Astrocyte (in vitro differentiated cells and primary cell): ENCODE data around the gene WNT8B. TPM values are rescaled to one million over a fixed set of nuclear protein-coding genes. Genes with fewer than 3 reads are reported as not detected.
A peak's percentile ranks its signal among the peaks of the same experiment; 100 is the strongest.

Experiments used
- DNase-seq: peaks from one replicate; pipeline ENCODE4 v3.0.0-alpha.2; 2010; ENCODE audit warnings: low read depth
- FAIRE-seq: peaks from 2 replicates; lab custom pipeline; 2011; peaks lifted over from hg19 to GRCh38; lab: Jason Lieb, UNC
- H2AFZ ChIP-seq: 2 replicates; pipeline ENCODE4 v1.6.0; 2012; ENCODE audit warnings: low read depth, low read length, inconsistent platforms
- H3K27ac ChIP-seq: 2 replicates; pipeline ENCODE4 v1.5.1; 2011; ENCODE audit warnings: low read depth, low read length, inconsistent platforms
- H3K27me3 ChIP-seq: 2 replicates; pipeline ENCODE4 v1.6.0; 2011; ENCODE audit warnings: low read length, inconsistent platforms; ENCODE audit not compliant: insufficient read depth
- H3K36me3 ChIP-seq: 2 replicates; pipeline ENCODE4 v1.5.1; 2011; ENCODE audit warnings: low read length, inconsistent platforms; ENCODE audit not compliant: insufficient read depth
- H3K4me1 ChIP-seq: 2 replicates; pipeline ENCODE4 v1.5.1; 2011; ENCODE audit warnings: low read length, inconsistent platforms; ENCODE audit not compliant: insufficient read depth
- H3K4me2 ChIP-seq: 2 replicates; pipeline ENCODE4 v1.6.0; 2012; ENCODE audit warnings: low read length, inconsistent platforms
- H3K4me3 ChIP-seq: 2 replicates; pipeline ENCODE4 v1.5.1; 2011; ENCODE audit warnings: low read depth, mild to moderate bottlenecking, low read length, inconsistent platforms; ENCODE audit not compliant: insufficient read depth
- H3K79me2 ChIP-seq: 2 replicates; pipeline ENCODE4 v1.6.0; 2012; ENCODE audit warnings: mild to moderate bottlenecking, low read length, inconsistent platforms; ENCODE audit not compliant: insufficient read depth
- H3K9ac ChIP-seq: 2 replicates; pipeline ENCODE4 v1.6.0; 2012; ENCODE audit warnings: mild to moderate bottlenecking, low read length, inconsistent platforms
- H3K9me3 ChIP-seq: 2 replicates; pipeline ENCODE4 v1.5.1; 2012; ENCODE audit warnings: low read depth, mild to moderate bottlenecking, low read length, inconsistent platforms; ENCODE audit not compliant: insufficient read depth
- H4K20me1 ChIP-seq: 2 replicates; pipeline ENCODE4 v1.6.0; 2012; ENCODE audit warnings: low read length, inconsistent platforms; ENCODE audit not compliant: insufficient read depth
- H3K27ac Mint-ChIP-seq: one replicate; pipeline ENCODE4 v1.8.0; 2021; ENCODE audit warnings: mild to moderate bottlenecking, mixed read lengths; ENCODE audit not compliant: unreplicated experiment
- H3K27me3 Mint-ChIP-seq: one replicate; pipeline ENCODE4 v1.8.0; 2021; ENCODE audit warnings: low read depth, mixed read lengths; ENCODE audit not compliant: unreplicated experiment
- H3K36me3 Mint-ChIP-seq: one replicate; pipeline ENCODE4 v1.8.0; 2021; ENCODE audit warnings: low read depth, mixed read lengths; ENCODE audit not compliant: unreplicated experiment
- H3K4me1 Mint-ChIP-seq: one replicate; pipeline ENCODE4 v1.8.0; 2021; ENCODE audit warnings: low read depth, mixed read lengths; ENCODE audit not compliant: unreplicated experiment
- H3K4me3 Mint-ChIP-seq: one replicate; pipeline ENCODE4 v1.8.0; 2021; ENCODE audit warnings: mild to moderate bottlenecking, moderate library complexity, mixed read lengths; ENCODE audit not compliant: unreplicated experiment
- H3K9me3 Mint-ChIP-seq: one replicate; pipeline ENCODE4 v1.8.0; 2021; ENCODE audit warnings: mild to moderate bottlenecking, mixed read lengths; ENCODE audit not compliant: unreplicated experiment
- CTCF ChIP-seq: IDR thresholded peaks from 2 replicates; pipeline ENCODE4 v1.5.1; 2011; ENCODE audit warnings: low read depth, mild to moderate bottlenecking, inconsistent platforms, low read length, moderate library complexity; ENCODE audit not compliant: insufficient read depth
- EZH2 ChIP-seq: IDR thresholded peaks from 2 replicates; pipeline ENCODE4 v1.6.1; 2012; ENCODE audit warnings: mild to moderate bottlenecking, low read length, inconsistent platforms; ENCODE audit not compliant: insufficient read depth
- total RNA-seq: library from RNA; stranded (reverse); gene quantifications from 2 replicates; pipeline ENCODE4 v1.2.1, GENCODE V29; 2021

The WNT8B gene
- total RNA-seq, 1 donor from 2014 or later: not detected

GRCh38 chr10:100481462-100482081 lies 18.8 kb downstream of the WNT8B start:
- H2AFZ ChIP-seq: peak overlapping the region; percentile 61
- TF ChIP-seq CTCF: no peak
- no peak for TF ChIP-seq EZH2
- no peak overlapping the region for H3K27ac Mint-ChIP-seq

DNA sequence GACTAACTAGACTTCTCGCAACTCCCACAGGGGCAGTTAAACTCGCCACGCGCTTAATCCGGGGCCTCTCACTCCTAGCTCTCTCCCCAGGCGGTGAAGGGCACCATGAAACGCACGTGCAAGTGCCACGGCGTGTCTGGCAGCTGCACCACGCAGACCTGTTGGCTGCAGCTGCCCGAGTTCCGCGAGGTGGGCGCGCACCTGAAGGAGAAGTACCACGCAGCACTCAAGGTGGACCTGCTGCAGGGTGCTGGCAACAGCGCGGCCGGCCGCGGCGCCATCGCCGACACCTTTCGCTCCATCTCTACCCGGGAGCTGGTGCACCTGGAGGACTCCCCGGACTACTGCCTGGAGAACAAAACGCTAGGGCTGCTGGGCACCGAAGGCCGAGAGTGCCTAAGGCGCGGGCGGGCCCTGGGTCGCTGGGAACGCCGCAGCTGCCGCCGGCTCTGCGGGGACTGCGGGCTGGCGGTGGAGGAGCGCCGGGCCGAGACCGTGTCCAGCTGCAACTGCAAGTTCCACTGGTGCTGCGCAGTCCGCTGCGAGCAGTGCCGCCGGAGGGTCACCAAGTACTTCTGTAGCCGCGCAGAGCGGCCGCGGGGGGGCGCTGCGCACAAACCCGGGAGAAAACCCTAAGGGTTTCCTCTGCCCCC lies 19.5 kb downstream of the WNT8B start:
- Histone ChIP-seq H3K27ac (no peak overlapping the region), H3K4me2 (peak overlapping the region; percentile 91), H2AFZ (peak overlapping the region; percentile 61), H3K4me3 (peak overlapping the region; percentile 57), H3K9ac (no peak overlapping the region), H4K20me1 (no peaks in the 10 kb centered on the region), H3K79me2 (no peaks in the 10 kb centered on the region), H3K36me3 (no peaks in the 10 kb centered on the region), H3K9me3 (no peaks in the 10 kb centered on the region), H3K4me1 (peaks cover 9% of the 10 kb centered on the region), H3K27me3 (peaks cover 47% of the 10 kb centered on the region)
- H3K27me3 Mint-ChIP-seq: peaks cover 87% of the 10 kb centered on the region
- peak overlapping the region; percentile 45 for H3K4me3 Mint-ChIP-seq
- H3K36me3 Mint-ChIP-seq: peaks cover 16% of the 10 kb centered on the region
- DNase-seq: peak; percentile 48
- no peak for FAIRE-seq
- TF ChIP-seq CTCF: peak; percentile 69
- peak; percentile 56 for TF ChIP-seq EZH2
- H3K4me1 Mint-ChIP-seq: no peaks in the 10 kb centered on the region
- no peak overlapping the region for H3K27ac Mint-ChIP-seq
- no peaks in the 10 kb centered on the region for H3K9me3 Mint-ChIP-seq

More at GRCh38 chr10:100481462-100482081, 18.8 kb downstream of the WNT8B start:
- H3K79me2 ChIP-seq: no peaks in the 10 kb centered on the region
- H3K27me3 ChIP-seq: peaks cover 45% of the 10 kb centered on the region
- H3K9me3 ChIP-seq: no peaks in the 10 kb centered on the region
- H4K20me1 ChIP-seq: no peaks in the 10 kb centered on the region
- peak overlapping the region; percentile 57 for H3K4me3 ChIP-seq
- Mint-ChIP-seq H3K4me1 (no peaks in the 10 kb centered on the region), H3K27me3 (peaks cover 80% of the 10 kb centered on the region), H3K4me3 (peak overlapping the region; percentile 45), H3K36me3 (peaks cover 10% of the 10 kb centered on the region), H3K9me3 (no peaks in the 10 kb centered on the region)
- H3K27ac ChIP-seq: no peak overlapping the region
- H3K36me3 ChIP-seq: no peaks in the 10 kb centered on the region
- peak; percentile 78 for FAIRE-seq
- H3K9ac ChIP-seq: no peak overlapping the region
- peaks cover 9% of the 10 kb centered on the region for H3K4me1 ChIP-seq
- peak overlapping the region; percentile 91 for H3K4me2 ChIP-seq
- peak; percentile 62 for DNase-seq

DNA sequence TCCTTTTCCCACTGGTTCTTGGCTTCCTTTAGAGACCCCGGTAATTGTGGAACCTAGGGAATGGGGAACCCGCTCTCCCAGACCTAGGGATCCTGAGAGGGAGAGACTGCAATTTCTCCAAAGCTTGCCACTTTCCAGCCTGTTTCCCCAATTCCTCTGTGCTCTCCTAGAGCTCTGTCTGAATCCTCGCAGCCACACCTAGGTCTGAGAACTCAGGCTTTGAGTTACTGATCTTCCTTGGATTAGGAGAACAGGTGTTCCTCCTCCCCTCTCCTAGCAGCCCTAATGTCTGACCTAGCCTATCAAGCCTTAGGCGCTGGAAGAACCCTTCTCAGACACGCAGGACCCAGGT lies 20.0 kb downstream of the WNT8B start:
- no peaks in the 10 kb centered on the region for H3K9me3 Mint-ChIP-seq
- H3K27ac Mint-ChIP-seq: no peak overlapping the region
- DNase-seq: no peak
- Histone ChIP-seq H3K4me3 (no peak overlapping the region), H3K79me2 (no peaks in the 10 kb centered on the region), H3K27ac (no peak overlapping the region), H3K4me2 (peak overlapping the region; percentile 91), H3K9ac (no peak overlapping the region), H3K36me3 (no peaks in the 10 kb centered on the region), H2AFZ (no peak overlapping the region), H4K20me1 (no peaks in the 10 kb centered on the region), H3K4me1 (peaks cover 9% of the 10 kb centered on the region), H3K27me3 (peaks cover 47% of the 10 kb centered on the region), H3K9me3 (no peaks in the 10 kb centered on the region)
- H3K36me3 Mint-ChIP-seq: peaks cover 17% of the 10 kb centered on the region
- no peaks in the 10 kb centered on the region for H3K4me1 Mint-ChIP-seq
- H3K4me3 Mint-ChIP-seq: no peak overlapping the region
- H3K27me3 Mint-ChIP-seq: peaks cover 92% of the 10 kb centered on the region
- FAIRE-seq: no peak
- TF ChIP-seq CTCF (no peak), EZH2 (no peak)
